GM12878 (cell line): ENCODE measurements around the gene MYRFL. TPM values are rescaled to one million over a fixed set of nuclear protein-coding genes. Genes with fewer than 3 reads are reported as not detected.
A peak's percentile ranks its signal among the peaks of the same experiment; 100 is the strongest.

Experiments
- ATAC-seq: fragments of 200-7000 bp; cut with Tn5 transposase; 3 replicates; pipeline ENCODE4 v1.9.1; 2020; ENCODE audit warnings: mild to moderate bottlenecking, moderate library complexity
- BruUV-seq: library from RNA; stranded (reverse); fragments of 400-500 nt; replicated peaks from 2 replicates; lab custom pipeline; 2021; lab: Mats Ljungman, UMichigan
- CTCF ChIA-PET: fragments of 300-600 bp; sonication (Branson Sonifier 250); formaldehyde crosslinking; extraction: SDS; loops from one replicate; lab custom pipeline; 2021; ENCODE audit warnings: inconsistent platforms; lab: Yijun Ruan, JAX
- POLR2A ChIA-PET: fragments of 350-600 bp; formaldehyde crosslinking; extraction: SDS; loops from one replicate; lab custom pipeline; 2021; ENCODE audit warnings: inconsistent platforms; lab: Charles Lee
- RAD21 ChIA-PET: fragments of 300-600 bp; sonication (Branson Sonifier 250); formaldehyde crosslinking; loops from one replicate; lab custom pipeline; 2023; ENCODE audit warnings: antibody characterized with exemption; ENCODE audit not compliant: unreplicated experiment; lab: Charles Lee
- SMC1A ChIA-PET: fragments of 300-600 bp; sonication (Branson Sonifier 250); formaldehyde crosslinking; loops from one replicate; lab custom pipeline; 2023; ENCODE audit not compliant: unreplicated experiment, uncharacterized antibody; lab: Charles Lee
- DNase-seq: peaks from one replicate; pipeline ENCODE4 v3.0.0-alpha.2; 2011; ENCODE audit warnings: low read depth, low spot score
- FAIRE-seq: peaks from 3 replicates; lab custom pipeline; 2011; peaks lifted over from hg19 to GRCh38; lab: Jason Lieb, UNC
- H2AFZ ChIP-seq: 2 replicates; pipeline ENCODE4 v1.6.0; 2011; ENCODE audit warnings: low read depth, low read length, control low read depth; ENCODE audit not compliant: control insufficient read depth
- H3K27ac ChIP-seq: 2 replicates; pipeline ENCODE4 v1.5.1; 2011; ENCODE audit warnings: control low read depth; ENCODE audit not compliant: control insufficient read depth, insufficient read depth
- H3K27me3 ChIP-seq, 2 experiments: replicated peaks in 1 of 2; 2 replicates each; pipeline versions ENCODE4 v1.6.0 to v1.6.1; 2011; ENCODE audit warnings: low read length in 1 of 2; ENCODE audit not compliant: control insufficient read depth in 2 of 2, insufficient read depth in 2 of 2
- H3K36me3 ChIP-seq, 2 experiments: 2 replicates each; pipeline ENCODE4 v1.5.1; 2011; ENCODE audit warnings: low read length in 1 of 2; ENCODE audit not compliant: control insufficient read depth in 2 of 2, insufficient read depth in 2 of 2
- H3K4me1 ChIP-seq: 2 replicates; pipeline ENCODE4 v1.6.1; 2011; ENCODE audit warnings: mild to moderate bottlenecking, low read length, moderate library complexity, mixed read lengths; ENCODE audit not compliant: control insufficient read depth, insufficient read depth
- H3K4me2 ChIP-seq: 2 replicates; pipeline ENCODE4 v1.6.0; 2011; ENCODE audit warnings: control low read depth; ENCODE audit not compliant: control insufficient read depth, insufficient read depth
- H3K4me3 ChIP-seq: fragments of 200-600 bp; sonication (generic); 2 replicates; pipeline ENCODE4 v1.5.1; 2016
- H3K79me2 ChIP-seq: 2 replicates; pipeline ENCODE4 v1.6.0; 2011; ENCODE audit warnings: low read length; ENCODE audit not compliant: control insufficient read depth, insufficient read depth
- H3K9ac ChIP-seq: 2 replicates; pipeline ENCODE4 v1.8.0; 2011; ENCODE audit warnings: low read length, control low read depth, mixed read lengths; ENCODE audit not compliant: control insufficient read depth, insufficient read depth
- H3K9me3 ChIP-seq: replicated peaks from 3 replicates; pipeline ENCODE4 v1.5.1; 2011; ENCODE audit warnings: mild to moderate bottlenecking, low read length; ENCODE audit not compliant: control insufficient read depth, insufficient read depth
- H4K20me1 ChIP-seq: 2 replicates; pipeline ENCODE4 v1.6.0; 2011; ENCODE audit not compliant: control insufficient read depth, insufficient read depth
- BCLAF1 ChIP-seq: fragments of 450-650 bp; IDR thresholded peaks from 2 replicates; pipeline ENCODE4 v1.6.1; 2017; ENCODE audit warnings: antibody characterized with exemption, mild to moderate bottlenecking, moderate library complexity
- FOXK2 ChIP-seq: fragments of 450-650 bp; IDR thresholded peaks from 2 replicates; pipeline ENCODE4 v1.6.1; 2017; ENCODE audit warnings: mild to moderate bottlenecking, moderate library complexity
- HCFC1 ChIP-seq: fragments of 150-350 bp; IDR thresholded peaks from 2 replicates; pipeline ENCODE4 v1.6.1; 2014; ENCODE audit warnings: low read length
- KLF5 ChIP-seq: fragments of 450-650 bp; IDR thresholded peaks from 2 replicates; pipeline ENCODE4 v1.6.1; 2014; ENCODE audit warnings: mild to moderate bottlenecking; ENCODE audit not compliant: partially characterized antibody
- MEF2B ChIP-seq: fragments of 450-650 bp; IDR thresholded peaks from 2 replicates; pipeline ENCODE4 v1.6.1; 2018; ENCODE audit warnings: mild to moderate bottlenecking, moderate library complexity; ENCODE audit not compliant: partially characterized antibody, poor library complexity, severe bottlenecking
- NFYB ChIP-seq: IDR thresholded peaks from 2 replicates; pipeline ENCODE4 v1.6.1; 2011; ENCODE audit warnings: low read depth, mild to moderate bottlenecking, low read length, improper control_type of control experiment, moderate library complexity; ENCODE audit not compliant: insufficient read depth
- PBX3 ChIP-seq: IDR thresholded peaks from 2 replicates; pipeline ENCODE4 v1.6.1; 2011; ENCODE audit warnings: mild to moderate bottlenecking, low read depth, low read length, moderate library complexity; ENCODE audit not compliant: insufficient replicate concordance
- RBBP5 ChIP-seq: fragments of 200-600 bp; sonication (generic); conservative IDR thresholded peaks from 2 replicates; pipeline ENCODE4 v1.6.1; 2016
- RUNX3 ChIP-seq: IDR thresholded peaks from 2 replicates; pipeline ENCODE4 v1.6.1; 2012; ENCODE audit warnings: low read length, inconsistent platforms
- SMARCA5 ChIP-seq: fragments of 450-650 bp; IDR thresholded peaks from 2 replicates; pipeline ENCODE4 v1.6.1; 2017; ENCODE audit warnings: mild to moderate bottlenecking
- SUZ12 ChIP-seq: fragments of 200-600 bp; sonication (generic); IDR thresholded peaks from one replicate; pipeline ENCODE4 v1.6.1; 2018; ENCODE audit warnings: antibody characterized with exemption, mild to moderate bottlenecking; ENCODE audit not compliant: unreplicated experiment
- ZBED1 ChIP-seq: IDR thresholded peaks from 2 replicates; pipeline ENCODE4 v1.6.1; 2016; ENCODE audit warnings: borderline replicate concordance
- ZNF24 ChIP-seq: fragments of 450-650 bp; IDR thresholded peaks from 2 replicates; pipeline ENCODE4 v1.6.1; 2017; ENCODE audit warnings: antibody characterized with exemption, mild to moderate bottlenecking
- ZNF592 ChIP-seq: fragments of 450-650 bp; IDR thresholded peaks from 2 replicates; pipeline ENCODE4 v1.6.1; 2017; ENCODE audit warnings: mild to moderate bottlenecking, moderate library complexity
- in situ Hi-C: fragments of 300-500 bp; cut with MboI; formaldehyde crosslinking; loops from 9 replicates; pipeline ENCODE4 v1.14.3; 2018; ENCODE audit warnings: mixed read lengths
- intact Hi-C: fragments of 100-400 bp; cut with micrococcal nuclease; formaldehyde crosslinking; loops from one replicate; pipeline ENCODE4 v1.14.2; 2022; ENCODE audit not compliant: unreplicated experiment
- polyA plus RNA-seq, 11 experiments: library from polyadenylated mRNA; depleted of rRNA in 4 of 11; unstranded in 6 of 11; stranded (reverse) in 5 of 11; fragments of >200 nt; fragmentation: Nextera tagmentation in 4 of 11; fragmentation: Illumina TruSeq in 1 of 11; extraction: Ambion mirVana in 4 of 11; extraction: Trizol in 1 of 11; gene quantifications; 1 replicate in 1 of 11; 2 replicates in 10 of 11; pipeline versions ENCODE4 v1.2.1 to v1.2.3, GENCODE V29; 2011 to 2016; ENCODE audit warnings: inconsistent platforms in 2 of 11, missing spikeins in 2 of 11, low read depth in 1 of 11
- total RNA-seq, 4 experiments: library from RNA; depleted of rRNA in 3 of 4; stranded (reverse); fragments of >200 nt in 3 of 4; fragmentation: Illumina TruSeq in 1 of 4; extraction: Trizol in 1 of 4; gene quantifications; 2 replicates each; pipeline versions ENCODE4 v1.2.1 to v1.2.3, GENCODE V29; 2013 to 2021
- TF ChIP-seq, protein P1 (sequence below): IDR thresholded peaks from 2 replicates; pipeline ENCODE4 v1.6.1; 2012; ENCODE audit warnings: low read depth, low read length, improper control_type of control experiment
- TF ChIP-seq, protein P2 (sequence below): fragments of 450-650 bp; IDR thresholded peaks from 2 replicates; pipeline ENCODE4 v1.6.1; 2016; ENCODE audit warnings: mild to moderate bottlenecking

The MYRFL gene
- total and polyA plus RNA-seq, 10 of the 15 experiments (the other 5 are each of a cell fraction or from before 2014, with no cell fraction given), result 0.24 to 1.8 (median 0.64) TPM

- ATAC-seq (0 out of 3 replicates have a peak, but pooled peaks have one; percentile 44), FAIRE-seq (no peak)
- H3K4me2 ChIP-seq, result no peak overlapping the region
- H3K4me1 ChIP-seq, result no peaks in the 10 kb centered on the region
- SMC1A ChIA-PET, result no interaction called here
- no TSS peak for BruUV-seq
- H3K9me3 ChIP-seq, result no peaks in the 10 kb centered on the region
- TF ChIP-seq RUNX3 (0 out of 2 replicates have a peak, but pooled peaks have one; percentile 8), SUZ12 (no peak), FOXK2 (no peak), SMARCA5 (no peak), ZNF592 (no peak), NFYB (0 out of 2 replicates have a peak, but pooled peaks have one; percentile 20), MEF2B (no peak), KLF5 (no peak), PBX3 (no peak), ZBED1 (no peak), RBBP5 (no peak), ZNF24 (no peak), HCFC1 (no peak), BCLAF1 (no peak)
- TF ChIP-seq, protein P1, sequence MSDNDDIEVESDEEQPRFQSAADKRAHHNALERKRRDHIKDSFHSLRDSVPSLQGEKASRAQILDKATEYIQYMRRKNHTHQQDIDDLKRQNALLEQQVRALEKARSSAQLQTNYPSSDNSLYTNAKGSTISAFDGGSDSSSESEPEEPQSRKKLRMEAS, result no peak
- TF ChIP-seq, protein P2, sequence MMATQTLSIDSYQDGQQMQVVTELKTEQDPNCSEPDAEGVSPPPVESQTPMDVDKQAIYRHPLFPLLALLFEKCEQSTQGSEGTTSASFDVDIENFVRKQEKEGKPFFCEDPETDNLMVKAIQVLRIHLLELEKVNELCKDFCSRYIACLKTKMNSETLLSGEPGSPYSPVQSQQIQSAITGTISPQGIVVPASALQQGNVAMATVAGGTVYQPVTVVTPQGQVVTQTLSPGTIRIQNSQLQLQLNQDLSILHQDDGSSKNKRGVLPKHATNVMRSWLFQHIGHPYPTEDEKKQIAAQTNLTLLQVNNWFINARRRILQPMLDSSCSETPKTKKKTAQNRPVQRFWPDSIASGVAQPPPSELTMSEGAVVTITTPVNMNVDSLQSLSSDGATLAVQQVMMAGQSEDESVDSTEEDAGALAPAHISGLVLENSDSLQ, result no peak
- TF ChIP-seq, all 136 proteins: peak for 2
- Histone ChIP-seq H3K79me2 (no peaks in the 10 kb centered on the region), H3K27me3 (no peaks in the 10 kb centered on the region), H3K27ac (no peak overlapping the region), H3K9ac (no peak overlapping the region), H3K4me3 (no peak overlapping the region), H2AFZ (no peak overlapping the region), H4K20me1 (no peaks in the 10 kb centered on the region), H3K36me3 (no peaks in the 10 kb centered on the region)
- POLR2A ChIA-PET, result no interaction called here
- RAD21 ChIA-PET, result interaction anchor here (1.0 kb wide), 1 partner anchor 654 kb away, joined by 3 read pairs; no protein-coding TSS in a partner anchor
- DNase-seq, result no peak
- CTCF ChIA-PET, result interaction anchor here (1.8 kb wide), 1 partner anchor 43 kb away, joined by 4 read pairs; no protein-coding TSS in a partner anchor
- intact Hi-C loops (no loop called here), in situ Hi-C loops (no loop called here)
Measured at GRCh38 chr12:69922999-69923398, 98.0 kb downstream of the MYRFL start.
